B cell (primary cell): ENCODE measurements around the gene NEK11. TPM values are rescaled to one million over a fixed set of nuclear protein-coding genes. Genes with fewer than 3 reads are reported as not detected.

Source experiments
- ATAC-seq: fragments of 200-7000 bp; cut with Tn5 transposase; one replicate; pipeline ENCODE4 v1.10.0; 2021; ENCODE audit warnings: low read depth, mild to moderate bottlenecking, moderate number of reproducible peaks, moderate library complexity
- CTCF ChIA-PET: fragments of 350-600 bp; sonication (Branson Sonifier 250); formaldehyde crosslinking; loops from one replicate; lab custom pipeline; 2021; ENCODE audit warnings: antibody characterized with exemption, inconsistent platforms; lab: Charles Lee
- POLR2A ChIA-PET: fragments of 350-600 bp; sonication (Branson Sonifier 250); formaldehyde crosslinking; loops from one replicate; lab custom pipeline; 2021; ENCODE audit warnings: antibody characterized with exemption; lab: Charles Lee
- DNase-seq: peaks from one replicate; pipeline ENCODE4 v3.0.0; 2013
- H2AFZ ChIP-seq: 2 replicates; pipeline ENCODE4 v1.6.1; 2012; ENCODE audit warnings: mild to moderate bottlenecking, low read depth, low read length; ENCODE audit not compliant: insufficient read depth, poor library complexity, severe bottlenecking
- H3K27ac ChIP-seq, 2 donors: 1 replicate in 1 of 2; 2 replicates in 1 of 2; pipeline ENCODE4 v1.5.1; 2012 to 2013; ENCODE audit warnings: low read length in 2 of 2, mild to moderate bottlenecking in 2 of 2, moderate library complexity in 1 of 2
- H3K27me3 ChIP-seq, 4 experiments: fragments of 200-600 bp in 1 of 4; sonication (generic) in 1 of 4; replicated peaks in 1 of 4; 1 replicate in 2 of 4; 2 replicates in 2 of 4; pipeline versions ENCODE4 v1.6.1 to v1.7.0; 2013 to 2016; ENCODE audit warnings: low read length in 3 of 4, mild to moderate bottlenecking in 2 of 4, mixed read lengths in 1 of 4, moderate library complexity in 1 of 4; ENCODE audit not compliant: insufficient read depth in 4 of 4, control insufficient read depth in 3 of 4; ENCODE audit errors: control extremely low read depth in 1 of 4
- H3K36me3 ChIP-seq, 2 experiments: replicated peaks in 1 of 2; 1 replicate in 1 of 2; 2 replicates in 1 of 2; pipeline versions ENCODE4 v1.6.1 to v1.7.1; 2013; ENCODE audit warnings: low read length in 1 of 2; ENCODE audit not compliant: insufficient read depth in 2 of 2, control insufficient read depth in 1 of 2; ENCODE audit errors: control extremely low read depth in 1 of 2, extremely low read depth in 1 of 2
- H3K4me1 ChIP-seq, 2 donors: fragments of 200-600 bp in 1 of 2; sonication (generic) in 1 of 2; 1 replicate in 1 of 2; 2 replicates in 1 of 2; pipeline versions ENCODE4 v1.5.1 to v1.6.1; 2013 to 2017; ENCODE audit warnings: low read length in 2 of 2; ENCODE audit not compliant: control insufficient read depth in 2 of 2, insufficient read depth in 2 of 2
- H3K4me2 ChIP-seq: replicated peaks from 2 replicates; pipeline ENCODE3; 2012; ENCODE audit warnings: mild to moderate bottlenecking, low read depth, low read length; ENCODE audit not compliant: poor library complexity, severe bottlenecking
- H3K4me3 ChIP-seq, 5 experiments: fragments of 200-600 bp in 1 of 5; sonication (generic) in 1 of 5; 1 replicate in 3 of 5; 2 replicates in 2 of 5; pipeline versions ENCODE4 v1.5.1 to v1.7.0; 2011 to 2016; ENCODE audit warnings: low read length in 4 of 5, mild to moderate bottlenecking in 4 of 5, low read depth in 2 of 5, control low read depth in 1 of 5, moderate library complexity in 1 of 5; ENCODE audit not compliant: insufficient read depth in 1 of 5; ENCODE audit errors: control extremely low read depth in 1 of 5, extremely low read depth in 1 of 5
- H3K79me2 ChIP-seq: fragments of 200-600 bp; sonication (generic); one replicate; pipeline ENCODE4 v1.6.0; 2016; ENCODE audit warnings: low read length; ENCODE audit not compliant: control insufficient read depth, insufficient read depth
- H3K9ac ChIP-seq: fragments of 200-600 bp; sonication (generic); 2 replicates; pipeline ENCODE4 v1.6.1; 2017; ENCODE audit warnings: mild to moderate bottlenecking, low read length, moderate library complexity
- H3K9me3 ChIP-seq, 3 donors: one replicate each; pipeline versions ENCODE4 v1.6.1 to v1.7.1; 2013; ENCODE audit warnings: low read length in 2 of 3; ENCODE audit not compliant: control insufficient read depth in 2 of 3, insufficient read depth in 1 of 3; ENCODE audit errors: control extremely low read depth in 1 of 3
- H4K20me1 ChIP-seq: 2 replicates; pipeline ENCODE4 v1.6.0; 2012; ENCODE audit warnings: mild to moderate bottlenecking, low read length; ENCODE audit not compliant: insufficient read depth, control insufficient read depth, poor library complexity, severe bottlenecking
- H3K27ac Mint-ChIP-seq: one replicate; pipeline ENCODE4 v1.8.0; 2021; ENCODE audit warnings: mixed read lengths
- H3K27me3 Mint-ChIP-seq: one replicate; pipeline ENCODE4 v1.8.0; 2021; ENCODE audit warnings: mixed read lengths
- H3K4me1 Mint-ChIP-seq: one replicate; pipeline ENCODE4 v1.8.0; 2021; ENCODE audit warnings: mixed read lengths
- H3K4me3 Mint-ChIP-seq: one replicate; pipeline ENCODE4 v1.8.0; 2021; ENCODE audit warnings: mixed read lengths
- H3K9me3 Mint-ChIP-seq: one replicate; pipeline ENCODE4 v1.8.0; 2022; ENCODE audit warnings: mixed read lengths; ENCODE audit not compliant: insufficient read depth
- EZH2 ChIP-seq: IDR thresholded peaks from 2 replicates; pipeline ENCODE4 v1.6.1; 2012; ENCODE audit warnings: borderline replicate concordance, low read depth, mild to moderate bottlenecking, moderate library complexity, low read length; ENCODE audit not compliant: insufficient read depth, poor library complexity, severe bottlenecking
- WGBS: methylation state at CpG from one replicate; pipeline ENCODE4 v1.1.5; 2013; ENCODE audit warnings: missing lambda C conversion rate; ENCODE audit not compliant: insufficient coverage; 5-methylcytosine and 5-hydroxymethylcytosine counted together
- intact Hi-C: fragments of 100-400 bp; cut with micrococcal nuclease; formaldehyde crosslinking; loops from one replicate; pipeline ENCODE4 v1.10.0; 2022
- polyA plus RNA-seq: library from polyadenylated mRNA; depleted of rRNA; stranded (reverse); fragments of >200 nt; gene quantifications from 2 replicates; pipeline ENCODE4 v1.2.3, GENCODE V29; 2012
- total RNA-seq, 2 donors: library from RNA; stranded (reverse); fragments of 120-200 nt in 1 of 2; gene quantifications; 1 replicate in 1 of 2; 2 replicates in 1 of 2; pipeline versions ENCODE4 v1.2.3 to v1.2.4, GENCODE V29; 2013 to 2022
- TF ChIP-seq, protein P1 (sequence below): fragments of 200-600 bp; IDR thresholded peaks from one replicate; pipeline ENCODE4 v1.8.0; 2022; ENCODE audit warnings: antibody characterized with exemption, mild to moderate bottlenecking

Gene NEK11
- total and polyA plus RNA-seq, 2 donors (not counting 1 experiment from before 2014, with no cell fraction given) = 1.00 to 7.7 TPM

- DNase-seq (no peak), ATAC-seq (no peak)
- no peaks in the 10 kb centered on the region for H4K20me1 ChIP-seq
- no peak overlapping the region for H3K27ac Mint-ChIP-seq
- CTCF ChIA-PET = no interaction called here
- H3K27me3 Mint-ChIP-seq = no peaks in the 10 kb centered on the region
- H3K4me3 Mint-ChIP-seq = no peak overlapping the region
- intact Hi-C loops = no loop called here
- H3K4me1 Mint-ChIP-seq = no peaks in the 10 kb centered on the region
- no peak overlapping the region for H3K9ac ChIP-seq
- H3K36me3 ChIP-seq = no peaks in the 10 kb centered on the region
- no peak overlapping the region for H3K27ac ChIP-seq
- no peaks in the 10 kb centered on the region for H3K27me3 ChIP-seq
- no peak overlapping the region for H3K4me2 ChIP-seq
- no peak overlapping the region for H3K4me3 ChIP-seq
- no peak overlapping the region for H2AFZ ChIP-seq
- no peak for TF ChIP-seq EZH2
- TF ChIP-seq, protein P1, sequence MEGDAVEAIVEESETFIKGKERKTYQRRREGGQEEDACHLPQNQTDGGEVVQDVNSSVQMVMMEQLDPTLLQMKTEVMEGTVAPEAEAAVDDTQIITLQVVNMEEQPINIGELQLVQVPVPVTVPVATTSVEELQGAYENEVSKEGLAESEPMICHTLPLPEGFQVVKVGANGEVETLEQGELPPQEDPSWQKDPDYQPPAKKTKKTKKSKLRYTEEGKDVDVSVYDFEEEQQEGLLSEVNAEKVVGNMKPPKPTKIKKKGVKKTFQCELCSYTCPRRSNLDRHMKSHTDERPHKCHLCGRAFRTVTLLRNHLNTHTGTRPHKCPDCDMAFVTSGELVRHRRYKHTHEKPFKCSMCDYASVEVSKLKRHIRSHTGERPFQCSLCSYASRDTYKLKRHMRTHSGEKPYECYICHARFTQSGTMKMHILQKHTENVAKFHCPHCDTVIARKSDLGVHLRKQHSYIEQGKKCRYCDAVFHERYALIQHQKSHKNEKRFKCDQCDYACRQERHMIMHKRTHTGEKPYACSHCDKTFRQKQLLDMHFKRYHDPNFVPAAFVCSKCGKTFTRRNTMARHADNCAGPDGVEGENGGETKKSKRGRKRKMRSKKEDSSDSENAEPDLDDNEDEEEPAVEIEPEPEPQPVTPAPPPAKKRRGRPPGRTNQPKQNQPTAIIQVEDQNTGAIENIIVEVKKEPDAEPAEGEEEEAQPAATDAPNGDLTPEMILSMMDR = no peak
- H3K9me3 Mint-ChIP-seq = peaks cover 3% of the 10 kb centered on the region
- H3K4me1 ChIP-seq = no peaks in the 10 kb centered on the region
- POLR2A ChIA-PET = no interaction called here
- no peaks in the 10 kb centered on the region for H3K79me2 ChIP-seq
- peaks cover 0 to 14% (median 0%) of the 10 kb centered on the region in 3 donors for H3K9me3 ChIP-seq
These were observed 99.0 kb downstream of the NEK11 start for GRCh38 chr3:131125684-131126083.

DNA sequence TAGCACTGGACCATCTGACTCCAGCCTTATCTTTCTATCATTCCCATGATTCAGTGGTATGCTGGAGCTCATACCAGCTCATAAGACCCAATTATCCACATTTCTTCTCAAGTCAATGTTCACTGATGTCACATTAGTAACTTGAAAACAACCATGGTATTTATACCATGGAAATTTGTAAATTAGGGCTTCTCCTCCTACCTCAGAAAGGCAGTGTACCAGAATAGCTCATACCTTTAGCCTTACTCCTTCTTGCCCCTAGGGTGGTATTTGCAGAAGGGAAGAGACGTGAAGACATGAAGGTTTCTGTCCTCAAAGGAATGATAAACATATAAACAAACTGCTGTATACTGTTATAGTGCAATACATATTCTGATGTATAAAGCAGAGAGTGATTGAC lies 114.2 kb downstream of the NEK11 start:
- POLR2A ChIA-PET = no interaction called here
- CTCF ChIA-PET = no interaction called here
- H3K4me3 Mint-ChIP-seq = no peak overlapping the region

More for the DNA sequence above, 114.2 kb downstream of the NEK11 start:
- H3K9me3 Mint-ChIP-seq = peaks cover 4% of the 10 kb centered on the region
- H3K9ac ChIP-seq = no peak overlapping the region
- no peak overlapping the region for H3K4me3 ChIP-seq
- no CpG with 5 or more reads among the region's 1 CpG for WGBS
- H3K9me3 ChIP-seq = no peaks in the 10 kb centered on the region
- H3K27me3 Mint-ChIP-seq = no peaks in the 10 kb centered on the region
- H3K4me2 ChIP-seq = no peak overlapping the region
- no peaks in the 10 kb centered on the region for H3K79me2 ChIP-seq
- H3K27ac Mint-ChIP-seq = no peak overlapping the region
- no peaks in the 10 kb centered on the region for H3K36me3 ChIP-seq
- no peak overlapping the region for H3K27ac ChIP-seq
- TF ChIP-seq, protein P1 = no peak
- TF ChIP-seq EZH2 = no peak
- ATAC-seq (no peak), DNase-seq (no peak)
- H2AFZ ChIP-seq = no peak overlapping the region
- no peaks in the 10 kb centered on the region for H4K20me1 ChIP-seq
- intact Hi-C loops = no loop called here
- no peaks in the 10 kb centered on the region for H3K27me3 ChIP-seq
- no peaks in the 10 kb centered on the region for H3K4me1 Mint-ChIP-seq
- H3K4me1 ChIP-seq = no peaks in the 10 kb centered on the region
